Ishikawa (cell line): Measurements from ENCODE around the gene TRIM9.

ENCODE experiments used
- CREB1 ChIP-seq: IDR thresholded peaks from 2 replicates; pipeline ENCODE4 v1.6.1; 2012; ENCODE audit warnings: low read depth
- EP300 ChIP-seq: IDR thresholded peaks from 2 replicates; pipeline ENCODE4 v1.6.1; 2012; ENCODE audit warnings: borderline replicate concordance
- RAD21 ChIP-seq: IDR thresholded peaks from 2 replicates; pipeline ENCODE4 v1.6.1; 2012; ENCODE audit warnings: low read depth
- REST ChIP-seq: IDR thresholded peaks from 2 replicates; pipeline ENCODE4 v1.6.1; 2012; ENCODE audit warnings: low read depth, mild to moderate bottlenecking
- TAF1 ChIP-seq: IDR thresholded peaks from 2 replicates; pipeline ENCODE4 v1.6.1; 2012; ENCODE audit warnings: low read depth, mild to moderate bottlenecking
- TEAD4 ChIP-seq: IDR thresholded peaks from 2 replicates; pipeline ENCODE4 v1.6.1; 2012
- TF ChIP-seq, protein P1 (sequence below): IDR thresholded peaks from 2 replicates; pipeline ENCODE4 v1.6.1; 2012

DNA sequence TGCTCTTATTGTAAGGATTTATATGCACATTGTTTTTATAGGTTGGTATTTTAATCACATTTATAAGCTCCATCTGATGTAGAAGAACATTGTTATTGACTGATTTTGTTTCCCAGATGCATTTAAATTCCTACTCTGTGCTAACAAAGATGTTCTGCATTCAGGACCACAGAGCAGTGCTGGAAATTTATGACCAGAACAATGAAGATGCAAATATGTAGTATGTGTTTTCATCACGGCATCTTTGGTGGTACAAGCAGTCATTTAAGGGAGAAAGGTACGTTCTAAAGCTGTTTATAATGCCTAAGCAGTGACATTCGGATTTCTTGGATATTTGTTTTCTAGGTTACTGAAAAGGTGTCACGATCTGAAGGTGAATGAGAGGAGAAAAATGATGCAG is 66.5 kb downstream of the TRIM9 start:
- TF ChIP-seq, protein P1, sequence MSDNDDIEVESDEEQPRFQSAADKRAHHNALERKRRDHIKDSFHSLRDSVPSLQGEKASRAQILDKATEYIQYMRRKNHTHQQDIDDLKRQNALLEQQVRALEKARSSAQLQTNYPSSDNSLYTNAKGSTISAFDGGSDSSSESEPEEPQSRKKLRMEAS: no peak
- TF ChIP-seq CREB1: no peak
- no peak for TF ChIP-seq TEAD4
- no peak for TF ChIP-seq TAF1
- no peak for TF ChIP-seq EP300
- no peak for TF ChIP-seq RAD21
- TF ChIP-seq REST: no peak
